Neural cell (in vitro differentiated cells): ENCODE results near the gene RBM19.

Experiments
- RAD21 ChIP-seq: fragments of 450-650 bp; conservative IDR thresholded peaks from 2 replicates; pipeline ENCODE4 v1.6.1; 2014; ENCODE audit warnings: antibody characterized with exemption, mild to moderate bottlenecking, moderate library complexity
- TF ChIP-seq, protein P1 (sequence below): fragments of 450-650 bp; IDR thresholded peaks from 2 replicates; pipeline ENCODE4 v1.5.1; 2014; ENCODE audit warnings: antibody characterized with exemption, mild to moderate bottlenecking, moderate library complexity; ENCODE audit not compliant: poor library complexity, severe bottlenecking
- TF ChIP-seq, protein P2 (sequence below): IDR thresholded peaks from 2 replicates; pipeline ENCODE4 v1.6.1; 2012; ENCODE audit warnings: borderline replicate concordance

GRCh38 chr12:113829212-113829611 lies 136.9 kb downstream of the RBM19 start:
- TF ChIP-seq, protein P1, sequence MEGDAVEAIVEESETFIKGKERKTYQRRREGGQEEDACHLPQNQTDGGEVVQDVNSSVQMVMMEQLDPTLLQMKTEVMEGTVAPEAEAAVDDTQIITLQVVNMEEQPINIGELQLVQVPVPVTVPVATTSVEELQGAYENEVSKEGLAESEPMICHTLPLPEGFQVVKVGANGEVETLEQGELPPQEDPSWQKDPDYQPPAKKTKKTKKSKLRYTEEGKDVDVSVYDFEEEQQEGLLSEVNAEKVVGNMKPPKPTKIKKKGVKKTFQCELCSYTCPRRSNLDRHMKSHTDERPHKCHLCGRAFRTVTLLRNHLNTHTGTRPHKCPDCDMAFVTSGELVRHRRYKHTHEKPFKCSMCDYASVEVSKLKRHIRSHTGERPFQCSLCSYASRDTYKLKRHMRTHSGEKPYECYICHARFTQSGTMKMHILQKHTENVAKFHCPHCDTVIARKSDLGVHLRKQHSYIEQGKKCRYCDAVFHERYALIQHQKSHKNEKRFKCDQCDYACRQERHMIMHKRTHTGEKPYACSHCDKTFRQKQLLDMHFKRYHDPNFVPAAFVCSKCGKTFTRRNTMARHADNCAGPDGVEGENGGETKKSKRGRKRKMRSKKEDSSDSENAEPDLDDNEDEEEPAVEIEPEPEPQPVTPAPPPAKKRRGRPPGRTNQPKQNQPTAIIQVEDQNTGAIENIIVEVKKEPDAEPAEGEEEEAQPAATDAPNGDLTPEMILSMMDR = no peak
- no peak for TF ChIP-seq RAD21
- TF ChIP-seq, protein P2, sequence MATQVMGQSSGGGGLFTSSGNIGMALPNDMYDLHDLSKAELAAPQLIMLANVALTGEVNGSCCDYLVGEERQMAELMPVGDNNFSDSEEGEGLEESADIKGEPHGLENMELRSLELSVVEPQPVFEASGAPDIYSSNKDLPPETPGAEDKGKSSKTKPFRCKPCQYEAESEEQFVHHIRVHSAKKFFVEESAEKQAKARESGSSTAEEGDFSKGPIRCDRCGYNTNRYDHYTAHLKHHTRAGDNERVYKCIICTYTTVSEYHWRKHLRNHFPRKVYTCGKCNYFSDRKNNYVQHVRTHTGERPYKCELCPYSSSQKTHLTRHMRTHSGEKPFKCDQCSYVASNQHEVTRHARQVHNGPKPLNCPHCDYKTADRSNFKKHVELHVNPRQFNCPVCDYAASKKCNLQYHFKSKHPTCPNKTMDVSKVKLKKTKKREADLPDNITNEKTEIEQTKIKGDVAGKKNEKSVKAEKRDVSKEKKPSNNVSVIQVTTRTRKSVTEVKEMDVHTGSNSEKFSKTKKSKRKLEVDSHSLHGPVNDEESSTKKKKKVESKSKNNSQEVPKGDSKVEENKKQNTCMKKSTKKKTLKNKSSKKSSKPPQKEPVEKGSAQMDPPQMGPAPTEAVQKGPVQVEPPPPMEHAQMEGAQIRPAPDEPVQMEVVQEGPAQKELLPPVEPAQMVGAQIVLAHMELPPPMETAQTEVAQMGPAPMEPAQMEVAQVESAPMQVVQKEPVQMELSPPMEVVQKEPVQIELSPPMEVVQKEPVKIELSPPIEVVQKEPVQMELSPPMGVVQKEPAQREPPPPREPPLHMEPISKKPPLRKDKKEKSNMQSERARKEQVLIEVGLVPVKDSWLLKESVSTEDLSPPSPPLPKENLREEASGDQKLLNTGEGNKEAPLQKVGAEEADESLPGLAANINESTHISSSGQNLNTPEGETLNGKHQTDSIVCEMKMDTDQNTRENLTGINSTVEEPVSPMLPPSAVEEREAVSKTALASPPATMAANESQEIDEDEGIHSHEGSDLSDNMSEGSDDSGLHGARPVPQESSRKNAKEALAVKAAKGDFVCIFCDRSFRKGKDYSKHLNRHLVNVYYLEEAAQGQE = no peak
